K562 (cell line): Measurements from ENCODE around the gene NPEPL1. TPM values are rescaled to one million over a fixed set of nuclear protein-coding genes. Genes with fewer than 3 reads are reported as not detected.
A peak's percentile ranks its signal among the peaks of the same experiment; 100 is the strongest.

Source experiments
- IRF2 ChIP-seq: sonication (generic); formaldehyde crosslinking; IDR thresholded peaks from 2 replicates; pipeline ENCODE4 v1.8.1; 2022; ENCODE audit warnings: mild to moderate bottlenecking, missing genetic modification reagents
- PURB ChIP-seq: sonication (generic); formaldehyde crosslinking; IDR thresholded peaks from 2 replicates; pipeline ENCODE4 v1.9.0; 2021; ENCODE audit warnings: low read depth, mild to moderate bottlenecking, missing genetic modification reagents
- RCOR1 ChIP-seq, 2 experiments: IDR thresholded peaks; 2 replicates each; pipeline ENCODE4 v1.6.1; 2012; ENCODE audit warnings: low read depth in 2 of 2, low read length in 2 of 2, borderline replicate concordance in 1 of 2, improper control_type of control experiment in 1 of 2
- SLC30A9 ChIP-seq: fragments of 250-450 bp; sonication (Bioruptor Pico); IDR thresholded peaks from 2 replicates; pipeline ENCODE4 v1.8.0; 2022; ENCODE audit warnings: mild to moderate bottlenecking, moderate library complexity
- SNRNP70 ChIP-seq: fragments of 200-400 bp; formaldehyde crosslinking; optimal IDR thresholded peaks from 2 replicates; pipeline ENCODE3; 2017; ENCODE audit warnings: low read depth, low read length
- U2AF1 ChIP-seq: fragments of 200-400 bp; formaldehyde crosslinking; optimal IDR thresholded peaks from 2 replicates; pipeline ENCODE3; 2017; ENCODE audit warnings: mild to moderate bottlenecking, low read depth, low read length, moderate library complexity
- WHSC1 ChIP-seq: IDR thresholded peaks from one replicate; pipeline ENCODE4 v1.6.1; 2012; ENCODE audit warnings: low read length, control low read depth, inconsistent platforms
- ZNF280B ChIP-seq: fragments of 250-450 bp; sonication (Bioruptor Pico); IDR thresholded peaks from 2 replicates; pipeline ENCODE4 v1.5.1; 2021; ENCODE audit warnings: mild to moderate bottlenecking
- ZNF311 ChIP-seq: fragments of 250-450 bp; sonication (Bioruptor Pico); IDR thresholded peaks from 2 replicates; pipeline ENCODE4 v1.4.0; 2020; ENCODE audit warnings: mild to moderate bottlenecking, moderate library complexity
- ZNF75A ChIP-seq: fragments of 450-650 bp; formaldehyde crosslinking; IDR thresholded peaks from 2 replicates; pipeline ENCODE4 v1.4.0; 2020; ENCODE audit warnings: mild to moderate bottlenecking
- polyA plus RNA-seq, 8 experiments: library from polyadenylated mRNA; depleted of rRNA in 4 of 8; stranded (reverse) in 5 of 8; unstranded in 3 of 8; fragments of >200 nt; fragmentation: Nextera tagmentation in 2 of 8; fragmentation: Illumina TruSeq in 1 of 8; extraction: Ambion mirVana in 2 of 8; extraction: Trizol in 1 of 8; gene quantifications; 2 replicates each; pipeline versions ENCODE4 v1.2.1 to v1.2.3, GENCODE V29; 2011 to 2014; ENCODE audit warnings: inconsistent platforms in 1 of 8, missing spikeins in 1 of 8
- total RNA-seq, 7 experiments: library from RNA; depleted of rRNA in 6 of 7; stranded (reverse); fragments of >200 nt in 6 of 7; fragmentation: Illumina TruSeq in 2 of 7; extraction: Trizol in 2 of 7; gene quantifications; 2 replicates each; pipeline versions ENCODE4 v1.2.1 to v1.2.3, GENCODE V29; 2011 to 2021; ENCODE audit warnings: low replicate concordance in 1 of 7
- TF ChIP-seq, protein P1 (sequence below), 3 experiments: fragments of 200-800 bp in 1 of 3; sonication (Bioruptor generic) in 1 of 3; sonication (generic) in 1 of 3; formaldehyde crosslinking in 1 of 3; IDR thresholded peaks; 2 replicates each; pipeline versions ENCODE4 v1.6.1 to v1.8.0; 2016 to 2022; ENCODE audit warnings: mild to moderate bottlenecking in 2 of 3, missing compliant biosample characterization in 2 of 3, missing genetic modification characterization in 2 of 3, missing genetic modification reagents in 1 of 3
- TF ChIP-seq, protein P2 (sequence below): sonication (generic); formaldehyde crosslinking; IDR thresholded peaks from 2 replicates; pipeline ENCODE4 v1.8.0; 2022; ENCODE audit warnings: mild to moderate bottlenecking, missing genetic modification reagents, borderline replicate concordance
- TF ChIP-seq, protein P3 (sequence below): fragments of 200-800 bp; sonication (Bioruptor generic); IDR thresholded peaks from 2 replicates; pipeline ENCODE4 v1.6.1; 2017; ENCODE audit warnings: missing genetic modification characterization, missing compliant biosample characterization
- TF ChIP-seq, protein P4 (sequence below): fragments of 450-650 bp; formaldehyde crosslinking; IDR thresholded peaks from 2 replicates; pipeline ENCODE4 v1.4.0; 2022; ENCODE audit warnings: missing genetic modification characterization
- TF ChIP-seq, protein P5 (sequence below): sonication (generic); formaldehyde crosslinking; IDR thresholded peaks from 2 replicates; pipeline ENCODE4 v1.8.1; 2023; ENCODE audit warnings: mild to moderate bottlenecking, missing genetic modification reagents

NPEPL1 gene
- total and polyA plus RNA-seq, 9 of the 15 experiments (the other 6 are each of a cell fraction or from before 2014, with no cell fraction given) = 0.04 to 5.6 (median 0.94) TPM

DNA sequence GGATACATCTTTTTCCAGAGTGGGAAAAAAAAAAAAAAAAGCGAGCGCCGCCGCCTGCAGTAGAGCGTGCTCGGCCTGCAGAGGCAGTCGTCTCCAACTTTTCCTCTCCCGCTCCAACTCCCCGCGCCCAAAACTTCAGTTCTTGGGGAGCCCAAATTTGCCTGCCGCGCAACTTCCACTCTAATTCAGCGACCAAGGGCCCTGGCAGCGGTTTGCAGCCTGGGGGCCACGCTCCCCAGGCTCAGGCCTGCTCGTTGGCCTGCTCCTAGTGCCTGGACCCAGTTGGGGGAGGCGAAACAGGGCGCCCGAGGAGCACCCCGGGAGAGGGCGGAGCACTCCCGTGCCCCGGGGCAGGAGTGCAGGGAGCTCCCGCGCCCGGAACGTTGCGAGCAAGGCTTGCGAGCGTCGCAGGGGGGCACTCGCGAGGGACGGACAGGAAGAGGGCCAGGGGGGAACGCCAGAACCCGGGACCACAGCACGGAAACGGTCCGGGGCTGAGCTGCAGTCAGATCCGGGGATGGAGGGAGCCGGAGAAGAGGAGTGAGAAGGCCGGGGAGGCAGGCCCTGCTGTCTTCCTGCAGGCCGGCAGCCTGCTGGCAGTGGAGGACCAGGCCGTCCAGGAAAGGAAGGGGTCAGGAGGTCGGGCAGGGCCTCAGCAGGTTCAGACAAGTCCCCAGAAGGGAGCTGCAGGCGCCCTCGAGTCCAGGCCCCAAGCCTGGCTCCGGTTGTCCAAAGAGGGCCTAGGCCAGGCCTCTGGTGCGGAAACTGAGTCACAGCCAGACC lies 41.6 kb upstream of the NPEPL1 start, which contains the start of gene STX16 (continued):
- TF ChIP-seq ZNF280B (CRISPR knock-in tag) (no peak), IRF2 (CRISPR knock-in tag) (no peak; the same call in 1 of the 2 replicates), SNRNP70 (no peak), SLC30A9 (CRISPR knock-in tag) (no peak), RCOR1 (IDR thresholded peaks at IDR 0.05; ENCODE audit: borderline replicate concordance in 1 of 2, low read depth in 2 of 2, low read length in 2 of 2) (peak in 1 of 2 experiments; percentile 87; a peak in 2 of 4 replicates), PURB (CRISPR knock-in tag) (no peak), WHSC1 (no peak), U2AF1 (peak; percentile 77), ZNF311 (CRISPR knock-in tag) (no peak), ZNF75A (no peak)
- TF ChIP-seq, protein P1, sequence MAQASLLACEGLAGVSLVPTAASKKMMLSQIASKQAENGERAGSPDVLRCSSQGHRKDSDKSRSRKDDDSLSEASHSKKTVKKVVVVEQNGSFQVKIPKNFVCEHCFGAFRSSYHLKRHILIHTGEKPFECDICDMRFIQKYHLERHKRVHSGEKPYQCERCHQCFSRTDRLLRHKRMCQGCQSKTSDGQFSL (CRISPR knock-in tag; IDR thresholded peaks at IDR 0.05) = peak; percentile 94
- TF ChIP-seq, protein P1 (tag; IDR thresholded peaks at IDR 0.05) = no peak; a peak in 1 of 4 replicates
- TF ChIP-seq, protein P2, sequence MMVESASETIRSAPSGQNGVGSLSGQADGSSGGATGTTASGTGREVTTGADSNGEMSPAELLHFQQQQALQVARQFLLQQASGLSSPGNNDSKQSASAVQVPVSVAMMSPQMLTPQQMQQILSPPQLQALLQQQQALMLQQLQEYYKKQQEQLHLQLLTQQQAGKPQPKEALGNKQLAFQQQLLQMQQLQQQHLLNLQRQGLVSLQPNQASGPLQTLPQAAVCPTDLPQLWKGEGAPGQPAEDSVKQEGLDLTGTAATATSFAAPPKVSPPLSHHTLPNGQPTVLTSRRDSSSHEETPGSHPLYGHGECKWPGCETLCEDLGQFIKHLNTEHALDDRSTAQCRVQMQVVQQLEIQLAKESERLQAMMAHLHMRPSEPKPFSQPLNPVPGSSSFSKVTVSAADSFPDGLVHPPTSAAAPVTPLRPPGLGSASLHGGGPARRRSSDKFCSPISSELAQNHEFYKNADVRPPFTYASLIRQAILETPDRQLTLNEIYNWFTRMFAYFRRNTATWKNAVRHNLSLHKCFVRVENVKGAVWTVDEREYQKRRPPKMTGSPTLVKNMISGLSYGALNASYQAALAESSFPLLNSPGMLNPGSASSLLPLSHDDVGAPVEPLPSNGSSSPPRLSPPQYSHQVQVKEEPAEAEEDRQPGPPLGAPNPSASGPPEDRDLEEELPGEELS (CRISPR knock-in tag) = peak; percentile 96; the same call in 1 of the 2 replicates
- TF ChIP-seq, protein P3, sequence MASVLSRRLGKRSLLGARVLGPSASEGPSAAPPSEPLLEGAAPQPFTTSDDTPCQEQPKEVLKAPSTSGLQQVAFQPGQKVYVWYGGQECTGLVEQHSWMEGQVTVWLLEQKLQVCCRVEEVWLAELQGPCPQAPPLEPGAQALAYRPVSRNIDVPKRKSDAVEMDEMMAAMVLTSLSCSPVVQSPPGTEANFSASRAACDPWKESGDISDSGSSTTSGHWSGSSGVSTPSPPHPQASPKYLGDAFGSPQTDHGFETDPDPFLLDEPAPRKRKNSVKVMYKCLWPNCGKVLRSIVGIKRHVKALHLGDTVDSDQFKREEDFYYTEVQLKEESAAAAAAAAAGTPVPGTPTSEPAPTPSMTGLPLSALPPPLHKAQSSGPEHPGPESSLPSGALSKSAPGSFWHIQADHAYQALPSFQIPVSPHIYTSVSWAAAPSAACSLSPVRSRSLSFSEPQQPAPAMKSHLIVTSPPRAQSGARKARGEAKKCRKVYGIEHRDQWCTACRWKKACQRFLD (CRISPR knock-in tag) = peak; percentile 70
- TF ChIP-seq, protein P4, sequence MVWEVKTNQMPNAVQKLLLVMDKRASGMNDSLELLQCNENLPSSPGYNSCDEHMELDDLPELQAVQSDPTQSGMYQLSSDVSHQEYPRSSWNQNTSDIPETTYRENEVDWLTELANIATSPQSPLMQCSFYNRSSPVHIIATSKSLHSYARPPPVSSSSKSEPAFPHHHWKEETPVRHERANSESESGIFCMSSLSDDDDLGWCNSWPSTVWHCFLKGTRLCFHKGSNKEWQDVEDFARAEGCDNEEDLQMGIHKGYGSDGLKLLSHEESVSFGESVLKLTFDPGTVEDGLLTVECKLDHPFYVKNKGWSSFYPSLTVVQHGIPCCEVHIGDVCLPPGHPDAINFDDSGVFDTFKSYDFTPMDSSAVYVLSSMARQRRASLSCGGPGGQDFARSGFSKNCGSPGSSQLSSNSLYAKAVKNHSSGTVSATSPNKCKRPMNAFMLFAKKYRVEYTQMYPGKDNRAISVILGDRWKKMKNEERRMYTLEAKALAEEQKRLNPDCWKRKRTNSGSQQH = no peak; the same call in 1 of the 2 replicates
- TF ChIP-seq, protein P5, sequence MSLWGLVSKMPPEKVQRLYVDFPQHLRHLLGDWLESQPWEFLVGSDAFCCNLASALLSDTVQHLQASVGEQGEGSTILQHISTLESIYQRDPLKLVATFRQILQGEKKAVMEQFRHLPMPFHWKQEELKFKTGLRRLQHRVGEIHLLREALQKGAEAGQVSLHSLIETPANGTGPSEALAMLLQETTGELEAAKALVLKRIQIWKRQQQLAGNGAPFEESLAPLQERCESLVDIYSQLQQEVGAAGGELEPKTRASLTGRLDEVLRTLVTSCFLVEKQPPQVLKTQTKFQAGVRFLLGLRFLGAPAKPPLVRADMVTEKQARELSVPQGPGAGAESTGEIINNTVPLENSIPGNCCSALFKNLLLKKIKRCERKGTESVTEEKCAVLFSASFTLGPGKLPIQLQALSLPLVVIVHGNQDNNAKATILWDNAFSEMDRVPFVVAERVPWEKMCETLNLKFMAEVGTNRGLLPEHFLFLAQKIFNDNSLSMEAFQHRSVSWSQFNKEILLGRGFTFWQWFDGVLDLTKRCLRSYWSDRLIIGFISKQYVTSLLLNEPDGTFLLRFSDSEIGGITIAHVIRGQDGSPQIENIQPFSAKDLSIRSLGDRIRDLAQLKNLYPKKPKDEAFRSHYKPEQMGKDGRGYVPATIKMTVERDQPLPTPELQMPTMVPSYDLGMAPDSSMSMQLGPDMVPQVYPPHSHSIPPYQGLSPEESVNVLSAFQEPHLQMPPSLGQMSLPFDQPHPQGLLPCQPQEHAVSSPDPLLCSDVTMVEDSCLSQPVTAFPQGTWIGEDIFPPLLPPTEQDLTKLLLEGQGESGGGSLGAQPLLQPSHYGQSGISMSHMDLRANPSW = peak; percentile 92; the same call in 1 of the 2 replicates
